Sciatic nerve (tissue), 2 donors: ENCODE measurements around the gene APOA4. TPM values are rescaled to one million over a fixed set of nuclear protein-coding genes. Genes with fewer than 3 reads are reported as not detected.
A peak's percentile ranks its signal among the peaks of the same experiment; 100 is the strongest.

Experiments
- ATAC-seq: fragments of 200-7000 bp; cut with Tn5 transposase; one replicate; pipeline ENCODE4 v1.9.1; 2020; ENCODE audit warnings: mild to moderate bottlenecking, moderate library complexity
- DNase-seq: peaks from one replicate; pipeline ENCODE4 v3.0.0-alpha.2; 2020; ENCODE audit warnings: low spot score
- intact Hi-C: fragments of 100-400 bp; cut with DNase I; formaldehyde crosslinking; loops from one replicate; pipeline ENCODE4 v1.14.2; 2022
- total RNA-seq: library from RNA; stranded (reverse); fragmentation: NEBNext Ultra II Directional; extraction: Animal tissue kit (Norgen Biotek cat#: 25700); gene quantifications from one replicate; pipeline ENCODE4 v1.2.1, GENCODE V29; 2021
- donor health status: DM: no; HTN: no; CAD: no.
- donor health status: DM: no; HTN: no; CAD: no.

Gene APOA4
- not detected for total RNA-seq

DNA sequence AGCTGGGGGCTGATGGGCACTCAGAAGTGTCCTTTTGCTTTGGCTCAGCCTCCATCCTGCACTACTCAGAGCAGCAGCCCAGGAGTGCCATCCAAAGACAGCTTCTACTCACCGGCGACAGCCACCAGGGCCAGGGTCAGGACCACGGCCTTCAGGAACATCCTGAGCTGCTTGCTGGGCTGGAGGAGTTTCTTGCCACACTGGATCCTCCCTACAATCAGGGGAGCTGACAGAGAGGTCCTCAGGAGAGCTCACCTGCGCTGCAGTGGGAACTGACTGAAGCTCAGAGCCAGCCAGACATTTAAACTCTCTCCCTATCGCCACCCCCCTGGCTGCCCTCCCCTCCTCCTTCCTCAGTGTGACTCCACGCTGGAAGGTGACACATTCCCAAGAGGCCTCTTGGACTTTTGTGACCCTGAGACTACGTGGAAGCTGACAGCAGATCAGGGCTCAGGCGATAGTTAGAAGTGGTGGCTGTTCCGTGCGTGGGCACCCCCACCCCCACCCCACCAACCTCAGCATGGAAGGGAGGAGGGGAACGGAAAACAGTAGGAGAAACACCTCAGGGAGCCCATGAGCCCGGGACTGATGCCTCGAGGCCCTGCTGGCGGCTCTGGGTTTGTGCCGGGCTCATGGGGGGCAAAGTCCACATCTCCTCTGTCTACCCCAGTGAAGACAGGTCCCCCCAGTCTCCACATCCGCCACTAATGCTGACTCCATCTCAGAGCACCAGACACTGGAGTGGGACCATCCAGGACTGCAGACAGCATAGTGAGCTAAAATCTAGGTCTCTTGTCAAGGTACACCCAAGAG, at the start of gene APOA4:
Gene APOA4, minus strand, starts transcription at position 274 of the 813 bp plus-strand sequence. Its CDS starts 113 bp downstream, at position 161.
- intact Hi-C loops: no loop called here
- ATAC-seq: no peak

DNA sequence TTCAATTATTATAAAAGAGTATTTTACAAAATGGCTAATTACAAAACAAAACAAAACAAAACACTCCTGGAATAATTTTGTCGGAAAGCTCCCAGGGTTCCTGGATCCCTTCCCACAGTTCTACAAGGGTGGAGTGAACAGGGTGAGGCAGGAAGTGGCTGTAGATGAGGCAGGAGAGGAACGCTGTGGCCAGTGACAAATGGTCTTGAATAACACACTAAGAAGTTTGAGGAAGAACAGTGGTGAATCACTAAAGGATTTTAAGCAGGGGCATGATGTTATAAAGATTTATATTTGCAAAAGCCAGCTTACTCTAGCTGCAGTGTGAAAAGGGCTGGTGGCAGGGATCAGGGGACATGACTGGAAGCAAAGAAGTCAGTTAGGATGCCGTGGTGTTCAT, 48.1 kb upstream of the APOA4 start:
- peak; percentile 80 for ATAC-seq
- intact Hi-C loops: loop anchor here (10.0 kb wide), 1 partner anchor 354 kb away; no protein-coding TSS in a partner anchor
- no peak for DNase-seq

More for the DNA sequence above, at the start of gene APOA4:
- DNase-seq: no peak

DNA sequence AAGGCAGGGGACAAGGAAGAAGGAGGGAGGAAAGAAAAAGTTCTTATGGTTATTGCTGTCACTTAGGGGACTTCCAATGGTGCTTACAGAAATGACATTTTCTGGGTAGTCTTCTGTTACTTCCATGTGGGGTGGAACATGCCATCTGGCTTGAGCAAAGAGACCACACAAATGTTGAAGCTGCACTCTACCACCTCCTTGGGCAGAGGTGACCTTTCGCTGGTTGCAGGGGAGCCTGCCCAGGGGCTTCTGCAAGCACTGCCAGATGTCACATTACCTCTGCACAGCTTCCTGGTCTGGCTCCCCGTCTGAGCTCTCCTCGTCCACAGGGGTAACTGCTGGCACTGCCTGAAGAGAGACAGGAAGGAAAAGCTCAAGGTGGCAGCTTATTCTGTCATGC, 47.0 kb upstream of the APOA4 start:
- intact Hi-C loops: loop anchor here (10.0 kb wide), 1 partner anchor 355 kb away; no protein-coding TSS in a partner anchor
- ATAC-seq (no peak), DNase-seq (no peak)

DNA sequence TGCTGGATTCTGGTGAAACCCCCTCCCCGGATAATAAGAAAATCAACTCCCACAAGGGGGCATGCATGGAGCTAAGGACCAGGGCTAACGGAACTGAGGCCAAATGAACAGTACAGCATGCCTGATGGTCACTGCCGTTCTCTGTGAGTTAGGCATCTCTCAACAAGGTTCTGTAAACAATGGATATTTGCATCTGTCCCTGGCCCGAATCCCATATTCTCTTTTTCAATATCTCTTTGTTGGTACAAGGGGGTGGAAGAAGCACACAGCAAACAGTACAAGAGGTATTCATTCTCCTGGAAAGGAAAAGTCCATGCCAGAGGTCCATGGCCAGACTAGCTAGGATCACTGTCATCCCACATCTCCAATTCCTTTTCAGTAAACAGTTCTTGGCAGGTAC, 46.5 kb upstream of the APOA4 start:
- intact Hi-C loops: loop anchor here (10.0 kb wide), 1 partner anchor 355 kb away; no protein-coding TSS in a partner anchor
- DNase-seq (no peak), ATAC-seq (no peak)

DNA sequence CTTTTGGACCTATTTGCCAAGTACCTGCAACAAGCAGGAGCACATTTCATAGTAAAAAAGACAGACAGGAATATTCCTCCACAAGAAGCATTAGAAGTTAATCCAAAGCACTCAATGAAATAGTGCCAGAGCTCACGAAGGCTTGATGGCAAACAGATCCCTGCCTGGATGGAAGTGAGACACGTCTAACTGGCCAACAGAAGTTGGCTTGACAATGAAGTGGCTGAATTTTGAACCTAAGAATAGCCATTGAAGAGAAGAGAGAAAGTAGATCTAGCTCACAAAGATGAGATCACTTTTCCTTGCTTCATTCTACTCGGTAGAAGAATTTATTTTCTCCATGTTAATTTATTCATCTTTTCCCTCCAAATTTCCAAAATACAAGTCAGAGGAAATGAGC, 45.0 kb upstream of the APOA4 start:
- intact Hi-C loops: no loop called here
- ATAC-seq (no peak), DNase-seq (no peak)

DNA sequence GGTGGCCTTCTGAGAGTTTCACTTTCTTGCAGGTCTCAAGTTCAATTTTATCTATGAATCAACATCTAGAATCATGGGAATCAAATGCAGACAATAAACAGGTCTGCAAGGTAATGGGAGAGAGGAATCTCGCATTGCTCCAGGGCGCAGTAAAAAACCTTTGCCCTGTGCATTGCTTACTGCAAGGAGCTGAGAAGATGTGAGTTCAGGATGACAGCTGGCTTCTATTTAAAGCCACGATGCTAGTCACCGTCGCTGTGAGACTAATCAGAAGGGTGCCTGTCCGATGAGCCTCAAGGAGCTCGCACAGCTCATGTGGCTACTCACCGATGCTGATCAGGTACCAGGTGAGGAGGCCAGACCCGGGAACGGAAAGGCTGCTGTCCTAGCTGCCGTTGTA, 44.5 kb upstream of the APOA4 start:
- DNase-seq (no peak), ATAC-seq (no peak)
- intact Hi-C loops: no loop called here

DNA sequence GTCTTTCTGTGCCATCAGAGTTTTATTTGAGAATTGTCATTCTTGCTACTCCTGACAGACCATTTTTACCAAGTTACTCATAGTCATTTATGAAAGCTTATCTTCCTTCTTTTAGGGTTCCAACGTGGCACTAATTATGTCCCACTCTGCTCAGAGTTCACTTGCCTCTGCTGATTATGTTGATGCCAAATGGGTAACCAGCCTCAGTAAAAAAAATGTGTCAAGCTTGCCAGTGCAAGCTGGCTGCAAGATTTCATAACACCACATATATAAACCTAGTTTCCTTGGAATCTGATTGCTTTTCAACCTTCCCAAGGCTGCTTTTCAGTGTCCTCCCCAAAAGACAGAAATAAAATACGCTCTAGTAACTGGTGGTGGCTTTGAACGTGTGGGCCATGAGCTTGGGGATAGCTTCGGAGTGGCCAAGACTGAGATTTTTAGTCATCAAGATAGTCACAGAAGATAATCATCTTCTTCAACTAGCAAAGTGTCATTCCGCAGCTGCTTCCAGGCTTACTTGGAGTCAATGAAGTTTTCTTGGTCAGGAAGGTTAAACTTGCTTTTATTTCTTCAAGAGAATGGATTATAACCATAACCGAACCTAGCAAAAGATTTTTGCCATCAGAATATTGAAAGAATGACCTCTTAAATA, 43.8 kb upstream of the APOA4 start:
- DNase-seq (no peak), ATAC-seq (no peak)
- intact Hi-C loops: no loop called here

DNA sequence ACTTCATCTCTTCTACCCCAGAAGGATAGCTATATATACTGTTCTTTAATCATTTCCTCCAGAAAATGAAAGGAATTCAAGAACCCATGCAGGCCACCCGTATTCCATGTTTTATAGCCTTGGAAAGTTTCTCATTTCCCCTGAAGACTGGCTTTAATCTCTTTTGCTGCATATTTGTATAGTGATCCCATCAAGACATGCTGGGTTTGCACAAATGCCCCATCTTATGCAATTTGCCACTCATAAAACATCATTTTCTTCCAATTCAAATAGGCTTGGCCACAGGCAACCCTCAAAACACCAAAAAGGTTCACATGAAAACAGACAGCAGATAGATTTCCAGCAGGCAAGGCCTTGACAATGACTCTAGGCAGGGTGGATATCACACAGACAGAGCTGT, 42.6 kb upstream of the APOA4 start:
- ATAC-seq: no peak
- intact Hi-C loops: no loop called here
- DNase-seq: no peak

DNA sequence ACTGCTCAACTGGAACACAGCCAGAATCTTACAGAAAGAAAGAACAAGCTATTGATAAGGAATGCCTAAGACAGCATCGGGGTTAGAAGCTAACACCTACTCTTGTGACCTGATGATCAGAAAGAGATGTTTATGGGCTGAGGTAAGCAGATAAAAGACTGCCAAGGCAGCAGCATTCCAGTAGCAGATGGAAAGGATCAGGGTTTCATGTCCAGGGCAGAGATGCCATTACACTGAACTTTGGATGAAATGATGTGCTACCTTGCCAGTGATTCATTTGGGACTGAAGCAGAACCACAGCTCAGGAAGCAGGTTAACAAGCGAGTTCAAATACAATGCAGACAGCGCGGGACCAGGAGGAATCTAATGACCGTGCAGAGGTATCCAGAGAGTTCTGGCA, 41.4 kb upstream of the APOA4 start:
- intact Hi-C loops: no loop called here
- no peak for DNase-seq
- no peak for ATAC-seq

DNA sequence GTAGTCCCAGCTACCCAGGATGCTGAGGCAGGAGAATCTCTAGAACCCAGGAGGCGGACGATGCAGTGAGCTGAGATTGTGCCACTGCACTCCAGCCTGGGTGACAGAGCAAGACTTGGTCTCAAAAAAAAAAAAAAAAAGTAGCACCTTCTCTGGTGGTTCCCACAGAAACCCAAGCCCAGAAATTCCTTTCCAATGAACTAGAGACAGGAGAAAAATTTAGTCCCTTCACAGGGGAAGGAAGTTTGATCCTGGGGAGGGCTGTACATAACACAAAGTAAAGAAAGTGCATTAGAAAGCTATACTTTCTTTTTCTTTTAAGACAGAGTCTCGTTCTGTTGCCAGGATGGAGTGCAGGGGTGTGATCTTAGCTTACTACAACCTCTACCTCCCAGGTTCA, 39.8 kb upstream of the APOA4 start:
- ATAC-seq: no peak
- intact Hi-C loops: no loop called here
- DNase-seq: no peak

DNA sequence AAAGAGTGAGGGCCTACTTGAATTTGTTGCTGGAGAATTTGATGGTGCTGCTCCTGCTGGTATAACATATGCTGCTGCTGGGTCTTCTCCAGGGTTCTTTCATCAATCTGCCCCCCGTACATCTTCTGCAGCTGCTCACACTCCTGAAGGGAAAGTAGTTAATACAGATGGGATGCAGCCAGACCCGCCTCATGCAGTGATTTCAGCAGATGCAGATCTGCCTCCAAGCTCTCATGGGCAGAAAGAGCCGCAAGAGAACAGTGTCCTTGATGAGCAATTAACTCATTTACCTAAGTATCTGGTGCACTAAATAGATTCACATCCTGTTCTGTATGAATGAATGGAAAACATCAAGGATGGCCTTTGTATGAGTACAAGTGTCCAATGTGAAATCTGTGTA, 39.1 kb upstream of the APOA4 start:
- ATAC-seq (no peak), DNase-seq (no peak)
- intact Hi-C loops: no loop called here

DNA sequence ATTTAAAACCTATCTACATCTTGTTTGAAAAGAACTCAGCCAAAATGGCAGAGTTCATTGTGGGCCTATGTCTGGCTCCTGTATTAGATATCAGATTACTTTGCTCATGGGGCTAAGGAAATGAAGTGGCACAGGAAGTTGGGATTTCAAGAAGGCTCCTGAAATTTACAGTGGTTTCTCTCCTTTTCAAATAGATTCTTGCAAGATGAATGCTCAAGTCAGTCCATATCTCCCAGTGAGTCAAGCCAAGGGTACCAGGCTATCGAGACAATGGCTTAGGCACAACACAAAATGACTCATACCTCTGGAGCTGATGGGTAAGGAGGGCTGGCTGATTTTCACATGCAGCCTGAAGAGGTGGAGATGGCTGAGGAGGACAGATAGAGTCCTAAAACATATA, 38.4 kb upstream of the APOA4 start:
- intact Hi-C loops: no loop called here
- no peak for ATAC-seq
- no peak for DNase-seq

DNA sequence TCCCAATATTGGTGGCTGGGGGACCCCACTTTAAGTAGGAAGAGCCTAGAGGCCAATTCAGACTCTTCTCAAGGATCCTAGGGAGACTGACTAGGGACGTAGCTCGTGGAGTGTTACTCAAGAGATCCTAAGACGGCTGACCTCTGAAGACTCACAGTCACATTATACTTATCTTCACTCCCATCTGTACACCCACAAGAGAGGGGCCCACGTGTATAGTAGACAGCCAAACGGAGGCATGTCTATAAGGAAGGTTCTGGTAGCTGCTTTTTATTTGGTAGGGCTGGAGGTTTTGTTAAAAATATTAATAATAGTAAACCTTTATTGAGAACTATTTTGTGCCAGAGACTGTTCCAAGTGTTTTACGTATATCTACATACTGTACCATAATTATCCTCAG, 37.2 kb upstream of the APOA4 start:
- intact Hi-C loops: no loop called here
- DNase-seq (no peak), ATAC-seq (no peak)

DNA sequence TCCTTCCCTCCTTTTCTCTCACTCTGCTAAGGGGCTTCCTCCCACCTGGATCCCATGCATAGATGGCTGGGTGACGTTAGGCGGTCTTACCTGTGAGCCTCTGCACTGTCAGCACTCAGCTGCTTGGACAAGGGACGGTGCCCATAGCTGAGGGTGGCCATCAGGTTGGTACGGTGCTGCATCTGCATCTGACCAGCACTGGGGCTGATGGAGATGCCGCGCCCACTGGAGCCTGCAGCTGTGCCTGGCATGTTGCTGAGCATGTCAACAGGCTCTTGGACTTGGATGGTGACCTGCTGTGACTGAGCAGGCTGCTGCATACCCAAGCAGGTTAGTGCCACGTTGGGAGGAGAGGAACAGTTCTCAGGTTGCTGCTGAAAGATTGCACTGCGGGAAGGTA, 36.1 kb upstream of the APOA4 start:
- DNase-seq: no peak
- intact Hi-C loops: no loop called here
- ATAC-seq: no peak

DNA sequence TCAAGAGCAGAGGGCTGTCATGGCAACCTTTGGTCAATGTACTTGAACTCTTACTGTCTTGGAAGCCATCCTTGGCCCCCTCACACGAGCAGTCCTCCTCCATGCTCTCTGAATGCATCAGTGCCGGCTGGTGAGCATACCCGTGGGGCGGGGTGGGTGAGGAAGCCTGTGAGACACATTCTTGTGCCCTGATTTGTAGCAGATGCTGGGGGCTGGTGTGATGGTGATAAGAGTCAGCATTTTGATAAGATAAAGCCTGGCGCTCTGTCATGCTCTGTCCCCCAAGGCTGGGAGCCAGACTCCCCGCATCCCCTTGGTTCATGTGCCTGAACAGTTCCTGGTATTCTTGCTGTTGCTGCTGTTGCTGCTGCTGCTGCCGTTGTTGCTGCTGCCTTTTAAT, 34.8 kb upstream of the APOA4 start:
- no peak for ATAC-seq
- no peak for DNase-seq
- intact Hi-C loops: no loop called here

DNA sequence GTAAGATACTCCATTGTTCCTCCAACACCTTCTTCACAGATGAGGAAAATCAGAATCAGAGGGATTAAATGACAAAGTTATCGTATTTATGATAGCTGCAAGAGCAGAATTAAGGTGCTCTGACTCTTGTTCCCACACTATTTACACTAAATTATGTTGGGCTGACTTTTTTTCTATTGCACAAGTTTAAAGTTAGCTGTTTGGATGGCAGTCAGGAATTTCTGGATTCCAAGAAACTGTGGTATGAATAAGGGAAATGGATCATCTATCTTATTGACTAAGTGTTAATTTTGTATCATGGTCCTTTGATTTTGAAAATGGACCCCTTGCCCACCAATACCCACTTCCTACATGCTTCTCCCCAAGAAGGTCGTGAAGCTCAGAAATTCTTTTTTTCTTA, 34.2 kb upstream of the APOA4 start:
- intact Hi-C loops: no loop called here
- DNase-seq: no peak
- no peak for ATAC-seq

DNA sequence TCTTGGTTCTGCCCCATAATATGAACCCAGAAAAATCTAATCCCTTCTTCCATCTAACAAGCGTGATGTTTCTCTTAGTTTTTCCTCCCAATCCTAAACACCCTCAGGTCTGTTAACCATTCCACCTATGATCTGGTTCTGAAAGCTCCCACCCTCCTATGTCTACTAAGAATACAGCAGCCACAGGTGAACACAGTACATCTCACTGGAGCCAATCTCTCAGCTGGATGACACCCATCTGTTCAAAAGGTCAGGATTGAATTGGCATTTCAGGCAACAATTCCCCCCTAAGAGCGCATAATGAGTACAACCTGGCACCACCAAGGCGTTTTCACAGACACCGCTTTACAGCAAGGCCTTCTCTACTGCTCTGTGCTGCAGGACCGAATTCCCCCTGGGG, 33.3 kb upstream of the APOA4 start:
- intact Hi-C loops: no loop called here
- ATAC-seq (no peak), DNase-seq (no peak)

DNA sequence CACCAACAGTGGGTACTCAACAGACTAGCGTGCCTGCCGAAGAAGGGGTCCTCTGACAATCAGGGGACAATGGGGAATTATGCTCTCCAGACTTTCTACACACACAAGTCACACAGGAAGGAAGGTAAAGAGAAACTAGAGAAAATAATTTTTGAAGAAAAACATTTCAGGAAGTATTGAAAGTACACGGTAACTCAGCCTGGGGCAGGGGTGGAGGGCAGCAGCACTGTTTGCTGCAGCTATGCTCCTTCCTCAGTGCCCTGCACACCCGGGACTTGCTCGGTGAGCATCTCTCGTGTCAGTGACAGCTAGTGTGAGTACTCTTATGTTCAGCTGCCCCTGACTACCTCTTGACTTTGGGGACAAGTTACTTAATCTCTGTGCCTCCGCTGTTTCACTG, 32.3 kb upstream of the APOA4 start:
- no peak for ATAC-seq
- intact Hi-C loops: no loop called here
- DNase-seq: no peak

DNA sequence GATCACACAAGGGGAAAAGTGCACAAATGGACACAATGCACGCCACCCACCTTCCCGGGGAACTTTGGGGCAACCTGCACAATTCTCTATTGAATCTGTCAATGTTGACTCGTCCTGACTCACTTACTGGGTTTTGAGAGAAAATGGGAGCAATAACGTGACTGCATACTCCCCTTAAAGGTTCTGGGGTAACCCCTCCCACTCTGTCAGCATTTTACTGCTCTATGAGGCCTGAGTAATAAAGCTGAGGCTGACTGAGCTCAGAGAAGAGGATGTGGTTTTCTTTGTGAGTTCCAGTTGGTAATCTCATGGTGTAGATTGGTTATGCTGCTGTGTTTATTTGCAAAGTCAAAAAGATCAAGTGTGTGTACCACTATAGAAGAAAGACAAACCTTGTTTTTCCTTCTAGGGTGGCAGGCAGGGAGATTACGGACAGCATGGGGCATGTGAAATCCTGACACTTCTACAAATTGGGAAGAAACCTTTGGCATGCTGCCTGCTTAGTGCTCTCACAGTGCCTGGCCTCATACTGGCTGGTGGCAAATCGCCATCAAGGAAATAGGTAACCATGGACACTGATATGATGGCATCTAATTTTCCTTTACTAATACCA, 30.5 kb upstream of the APOA4 start:
- ATAC-seq: peak; percentile 55
- intact Hi-C loops: no loop called here
- no peak for DNase-seq
